HCT116 (cell line): Measurements from ENCODE around the gene MED15.

Experiments used
- POLR2A ChIP-seq: IDR thresholded peaks from 2 replicates; pipeline ENCODE4 v1.7.0; 2011; ENCODE audit warnings: borderline replicate concordance; ENCODE audit not compliant: insufficient read depth, insufficient read length; ENCODE audit errors: extremely low read depth
- TF ChIP-seq, protein P1 (sequence below), 3 experiments: fragments of 200-600 bp in 1 of 3; sonication (generic) in 1 of 3; IDR thresholded peaks in 2 of 3; conservative IDR thresholded peaks in 1 of 3; 2 replicates each; pipeline ENCODE4 v1.5.1; 2012 to 2017; ENCODE audit warnings: low read depth in 2 of 3, low read length in 2 of 3, antibody characterized with exemption in 1 of 3, borderline replicate concordance in 1 of 3, control low read depth in 1 of 3, mild to moderate bottlenecking in 1 of 3, mixed read lengths in 1 of 3, mixed run types in 1 of 3, moderate library complexity in 1 of 3; ENCODE audit not compliant: insufficient read depth in 1 of 3
- TF ChIP-seq, protein P2 (sequence below): IDR thresholded peaks from 2 replicates; pipeline ENCODE4 v1.6.1; 2012; ENCODE audit warnings: low read depth

DNA sequence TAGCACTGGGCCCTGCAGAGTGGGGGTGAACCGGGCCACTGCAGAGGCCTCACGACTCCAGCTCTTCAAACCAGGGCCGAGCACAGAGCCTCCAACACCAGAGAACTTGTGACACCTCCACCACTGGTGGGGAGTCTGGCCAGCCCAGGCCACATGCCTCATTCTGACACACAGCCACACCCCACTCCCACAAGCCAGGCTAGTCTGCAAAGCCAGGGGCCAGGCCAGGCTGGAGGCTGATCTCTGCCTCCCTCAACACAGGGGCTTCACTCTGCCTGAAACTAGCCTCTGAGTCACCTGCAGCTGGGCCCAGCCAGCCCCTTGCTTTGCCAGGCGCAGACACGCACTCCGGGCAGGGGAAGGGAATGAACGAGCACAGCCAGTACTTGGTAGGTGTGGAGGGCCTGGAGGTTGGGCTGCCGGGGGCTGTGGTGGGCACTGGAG is 102.9 kb downstream of the MED15 start:
- TF ChIP-seq, protein P1, sequence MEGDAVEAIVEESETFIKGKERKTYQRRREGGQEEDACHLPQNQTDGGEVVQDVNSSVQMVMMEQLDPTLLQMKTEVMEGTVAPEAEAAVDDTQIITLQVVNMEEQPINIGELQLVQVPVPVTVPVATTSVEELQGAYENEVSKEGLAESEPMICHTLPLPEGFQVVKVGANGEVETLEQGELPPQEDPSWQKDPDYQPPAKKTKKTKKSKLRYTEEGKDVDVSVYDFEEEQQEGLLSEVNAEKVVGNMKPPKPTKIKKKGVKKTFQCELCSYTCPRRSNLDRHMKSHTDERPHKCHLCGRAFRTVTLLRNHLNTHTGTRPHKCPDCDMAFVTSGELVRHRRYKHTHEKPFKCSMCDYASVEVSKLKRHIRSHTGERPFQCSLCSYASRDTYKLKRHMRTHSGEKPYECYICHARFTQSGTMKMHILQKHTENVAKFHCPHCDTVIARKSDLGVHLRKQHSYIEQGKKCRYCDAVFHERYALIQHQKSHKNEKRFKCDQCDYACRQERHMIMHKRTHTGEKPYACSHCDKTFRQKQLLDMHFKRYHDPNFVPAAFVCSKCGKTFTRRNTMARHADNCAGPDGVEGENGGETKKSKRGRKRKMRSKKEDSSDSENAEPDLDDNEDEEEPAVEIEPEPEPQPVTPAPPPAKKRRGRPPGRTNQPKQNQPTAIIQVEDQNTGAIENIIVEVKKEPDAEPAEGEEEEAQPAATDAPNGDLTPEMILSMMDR (IDR thresholded peaks at IDR 0.05 in 2 of 3, conservative IDR thresholded peaks at IDR 0.05 in 1 of 3; ENCODE audit: borderline replicate concordance in 1 of 3, insufficient read depth in 1 of 3, low read depth in 2 of 3, low read length in 2 of 3), result no peak
- TF ChIP-seq, protein P2, sequence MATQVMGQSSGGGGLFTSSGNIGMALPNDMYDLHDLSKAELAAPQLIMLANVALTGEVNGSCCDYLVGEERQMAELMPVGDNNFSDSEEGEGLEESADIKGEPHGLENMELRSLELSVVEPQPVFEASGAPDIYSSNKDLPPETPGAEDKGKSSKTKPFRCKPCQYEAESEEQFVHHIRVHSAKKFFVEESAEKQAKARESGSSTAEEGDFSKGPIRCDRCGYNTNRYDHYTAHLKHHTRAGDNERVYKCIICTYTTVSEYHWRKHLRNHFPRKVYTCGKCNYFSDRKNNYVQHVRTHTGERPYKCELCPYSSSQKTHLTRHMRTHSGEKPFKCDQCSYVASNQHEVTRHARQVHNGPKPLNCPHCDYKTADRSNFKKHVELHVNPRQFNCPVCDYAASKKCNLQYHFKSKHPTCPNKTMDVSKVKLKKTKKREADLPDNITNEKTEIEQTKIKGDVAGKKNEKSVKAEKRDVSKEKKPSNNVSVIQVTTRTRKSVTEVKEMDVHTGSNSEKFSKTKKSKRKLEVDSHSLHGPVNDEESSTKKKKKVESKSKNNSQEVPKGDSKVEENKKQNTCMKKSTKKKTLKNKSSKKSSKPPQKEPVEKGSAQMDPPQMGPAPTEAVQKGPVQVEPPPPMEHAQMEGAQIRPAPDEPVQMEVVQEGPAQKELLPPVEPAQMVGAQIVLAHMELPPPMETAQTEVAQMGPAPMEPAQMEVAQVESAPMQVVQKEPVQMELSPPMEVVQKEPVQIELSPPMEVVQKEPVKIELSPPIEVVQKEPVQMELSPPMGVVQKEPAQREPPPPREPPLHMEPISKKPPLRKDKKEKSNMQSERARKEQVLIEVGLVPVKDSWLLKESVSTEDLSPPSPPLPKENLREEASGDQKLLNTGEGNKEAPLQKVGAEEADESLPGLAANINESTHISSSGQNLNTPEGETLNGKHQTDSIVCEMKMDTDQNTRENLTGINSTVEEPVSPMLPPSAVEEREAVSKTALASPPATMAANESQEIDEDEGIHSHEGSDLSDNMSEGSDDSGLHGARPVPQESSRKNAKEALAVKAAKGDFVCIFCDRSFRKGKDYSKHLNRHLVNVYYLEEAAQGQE, result no peak
- no peak for TF ChIP-seq POLR2A
